ENCODE results near the gene HDDC2. TPM values are rescaled to one million over a fixed set of nuclear protein-coding genes. Genes with fewer than 3 reads are reported as not detected.

HDDC2 gene
- total and polyA plus RNA-seq, 4 donors: 34.6 to 72.3 (median 58.5) TPM

- 91 to 94% methylated on average over 3 of the region's 3 CpGs for WGBS, 2 donors
- no peak for ATAC-seq (ENCODE audit: insufficient read depth, low FRiP score)
Observed at GRCh38 chr6:125299257-125299656, 2.5 kb downstream of the HDDC2 start.

GRCh38 chr6:125296471-125296870 is 5.3 kb downstream of the HDDC2 start:
- no peak overlapping the region for H3K9ac ChIP-seq (ENCODE audit: insufficient read depth in 1 of 2, low read length in 2 of 2)
- no peaks in the 10 kb centered on the region for H3K9me3 ChIP-seq (ENCODE audit: control insufficient read depth in 4 of 4, insufficient read depth in 3 of 4, low read length in 3 of 4)
- H3K36me3 ChIP-seq (ENCODE audit: control insufficient read depth in 4 of 4, insufficient read depth in 4 of 4, low read length in 4 of 4): peaks cover 5 to 45% (median 14%) of the 10 kb centered on the region in 4 donors
- no peak for DNase-seq
- H3K27me3 ChIP-seq (ENCODE audit: control insufficient read depth in 3 of 3, insufficient read depth in 3 of 3, low read length in 2 of 3): no peaks in the 10 kb centered on the region
- H3K27ac ChIP-seq (ENCODE audit: low read depth in 1 of 2, low read length in 1 of 2): no peak overlapping the region
- TF ChIP-seq CTCF (IDR thresholded peaks at IDR 0.05; ENCODE audit: control extremely low read depth, extremely low read depth): no peak
- ATAC-seq (ENCODE audit: insufficient read depth, low FRiP score): no peak
- WGBS, 2 donors: 92 to 100% methylated on average over 1 of the region's 1 CpG
- H3K4me3 ChIP-seq: no peak overlapping the region
- H3K4me1 ChIP-seq (ENCODE audit: control insufficient read depth in 5 of 5, insufficient read depth in 5 of 5, low read length in 5 of 5): peaks cover 0 to 24% (median 11%) of the 10 kb centered on the region in 5 donors

More at GRCh38 chr6:125299257-125299656, 2.5 kb downstream of the HDDC2 start:
- no peaks in the 10 kb centered on the region for H3K9me3 ChIP-seq (ENCODE audit: control insufficient read depth in 4 of 4, insufficient read depth in 3 of 4, low read length in 3 of 4)
- no peak for DNase-seq
- no peak overlapping the region for H3K4me3 ChIP-seq
- no peak overlapping the region for H3K27ac ChIP-seq (ENCODE audit: low read depth in 1 of 2, low read length in 1 of 2)
- no peak for TF ChIP-seq CTCF (IDR thresholded peaks at IDR 0.05; ENCODE audit: control extremely low read depth, extremely low read depth)
- H3K9ac ChIP-seq (ENCODE audit: insufficient read depth in 1 of 2, low read length in 2 of 2): no peak overlapping the region
- H3K4me1 ChIP-seq (ENCODE audit: control insufficient read depth in 5 of 5, insufficient read depth in 5 of 5, low read length in 5 of 5): peaks cover 0 to 24% (median 11%) of the 10 kb centered on the region in 5 donors
- peaks cover 0 to 38% (median 9%) of the 10 kb centered on the region in 4 donors for H3K36me3 ChIP-seq (ENCODE audit: control insufficient read depth in 4 of 4, insufficient read depth in 4 of 4, low read length in 4 of 4)
- no peaks in the 10 kb centered on the region for H3K27me3 ChIP-seq (ENCODE audit: control insufficient read depth in 3 of 3, insufficient read depth in 3 of 3, low read length in 2 of 3)

DNA sequence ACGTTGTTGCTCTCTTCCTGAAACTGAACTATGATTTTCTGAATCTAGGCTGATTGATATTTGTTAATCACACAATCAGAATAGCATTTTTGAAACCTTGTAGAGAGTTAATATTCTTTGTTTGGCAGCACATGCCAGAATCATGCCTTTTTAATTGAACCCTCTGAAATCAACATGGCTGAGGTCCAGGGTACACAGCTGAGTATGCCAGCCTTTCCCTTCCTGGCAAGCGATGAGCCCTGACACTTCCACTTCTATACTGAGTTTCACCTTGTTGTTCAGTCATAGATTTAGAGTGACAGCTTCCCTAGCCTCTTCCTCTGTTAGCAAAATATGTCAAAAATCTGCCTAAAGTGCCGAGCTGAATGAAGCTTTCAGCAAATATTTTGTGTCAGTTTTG is 6.8 kb downstream of the HDDC2 start:
- H3K9me3 ChIP-seq (ENCODE audit: control insufficient read depth in 4 of 4, insufficient read depth in 3 of 4, low read length in 3 of 4): no peaks in the 10 kb centered on the region
- ATAC-seq (ENCODE audit: insufficient read depth, low FRiP score) (no peak), DNase-seq (no peak)
- H3K9ac ChIP-seq (ENCODE audit: insufficient read depth in 1 of 2, low read length in 2 of 2): no peak overlapping the region
- no peak overlapping the region for H3K4me3 ChIP-seq
- H3K4me1 ChIP-seq (ENCODE audit: control insufficient read depth in 5 of 5, insufficient read depth in 5 of 5, low read length in 5 of 5): peaks cover 0 to 17% (median 1%) of the 10 kb centered on the region in 5 donors
- peak overlapping the region in 1 of 2 donors; percentile 42 for H3K27ac ChIP-seq (ENCODE audit: low read depth in 1 of 2, low read length in 1 of 2)
- no peak for TF ChIP-seq CTCF (IDR thresholded peaks at IDR 0.05; ENCODE audit: control extremely low read depth, extremely low read depth)
- H3K36me3 ChIP-seq (ENCODE audit: control insufficient read depth in 4 of 4, insufficient read depth in 4 of 4, low read length in 4 of 4): peaks cover 5 to 42% (median 14%) of the 10 kb centered on the region in 4 donors
- 55 to 70% methylated on average over 3 of the region's 3 CpGs for WGBS, 2 donors
- no peaks in the 10 kb centered on the region for H3K27me3 ChIP-seq (ENCODE audit: control insufficient read depth in 3 of 3, insufficient read depth in 3 of 3, low read length in 2 of 3)

GRCh38 chr6:125294036-125294435 is 7.7 kb downstream of the HDDC2 start:
- H3K9me3 ChIP-seq (ENCODE audit: control insufficient read depth in 4 of 4, insufficient read depth in 3 of 4, low read length in 3 of 4): no peaks in the 10 kb centered on the region
- ATAC-seq (ENCODE audit: insufficient read depth, low FRiP score) (no peak), DNase-seq (no peak)
- no peak for TF ChIP-seq CTCF (IDR thresholded peaks at IDR 0.05; ENCODE audit: control extremely low read depth, extremely low read depth)
- H3K27ac ChIP-seq (ENCODE audit: low read depth in 1 of 2, low read length in 1 of 2): no peak overlapping the region
- H3K4me3 ChIP-seq: no peak overlapping the region
- H3K27me3 ChIP-seq (ENCODE audit: control insufficient read depth in 3 of 3, insufficient read depth in 3 of 3, low read length in 2 of 3): no peaks in the 10 kb centered on the region
- no peak overlapping the region for H3K9ac ChIP-seq (ENCODE audit: insufficient read depth in 1 of 2, low read length in 2 of 2)
- 93 to 97% methylated on average over 1 of the region's 1 CpG for WGBS, 2 donors
- H3K36me3 ChIP-seq (ENCODE audit: control insufficient read depth in 4 of 4, insufficient read depth in 4 of 4, low read length in 4 of 4): peaks cover 5 to 34% (median 12%) of the 10 kb centered on the region in 4 donors
- peaks cover 0 to 13% (median 0%) of the 10 kb centered on the region in 5 donors for H3K4me1 ChIP-seq (ENCODE audit: control insufficient read depth in 5 of 5, insufficient read depth in 5 of 5, low read length in 5 of 5)
